IMR-90 (cell line): ENCODE measurements around the gene ST3GAL5. TPM values are rescaled to one million over a fixed set of nuclear protein-coding genes. Genes with fewer than 3 reads are reported as not detected.

ENCODE experiments used
- ATAC-seq: fragments of 200-7000 bp; cut with Tn5 transposase; 2 replicates; pipeline ENCODE4 v1.9.1; 2020; ENCODE audit warnings: low read depth, mild to moderate bottlenecking, moderate library complexity
- BruUV-seq: library from RNA; stranded (reverse); fragments of 400-500 nt; replicated peaks from 2 replicates; lab custom pipeline; 2021; lab: Mats Ljungman, UMichigan
- CTCF ChIA-PET: fragments of 300-600 bp; formaldehyde crosslinking; extraction: SDS; loops from one replicate; lab custom pipeline; 2021; ENCODE audit warnings: antibody characterized with exemption; lab: Yijun Ruan, JAX
- POLR2A ChIA-PET: fragments of 300-600 bp; sonication (Branson Sonifier 250); formaldehyde crosslinking; loops from one replicate; lab custom pipeline; 2022; ENCODE audit warnings: antibody characterized with exemption; ENCODE audit not compliant: unreplicated experiment; lab: Charles Lee
- DNase-seq: peaks from one replicate; pipeline ENCODE4 v3.0.0; 2013
- H2AFZ ChIP-seq: replicated peaks from 2 replicates; pipeline ENCODE3; 2013; ENCODE audit warnings: low read length, mild to moderate bottlenecking; ENCODE audit not compliant: poor library complexity
- H2AK5ac ChIP-seq: 2 replicates; pipeline ENCODE4 v1.6.1; 2013; ENCODE audit warnings: low read depth, low read length, inconsistent platforms
- H2AK9ac ChIP-seq: replicated peaks from 2 replicates; pipeline ENCODE3; 2013; ENCODE audit warnings: mild to moderate bottlenecking, low read depth, low read length, moderate library complexity; ENCODE audit not compliant: poor library complexity
- H2BK120ac ChIP-seq: 2 replicates; pipeline ENCODE4 v1.6.1; 2013; ENCODE audit warnings: low read depth, low read length, inconsistent platforms
- H2BK15ac ChIP-seq: 3 replicates; pipeline ENCODE4 v1.6.1; 2013; ENCODE audit warnings: low read depth, low read length, inconsistent platforms
- H2BK20ac ChIP-seq: 2 replicates; pipeline ENCODE4 v1.6.1; 2013; ENCODE audit warnings: low read depth, mild to moderate bottlenecking, inconsistent platforms, low read length, moderate library complexity
- H2BK5ac ChIP-seq: 2 replicates; pipeline ENCODE4 v1.6.1; 2013; ENCODE audit warnings: mild to moderate bottlenecking, low read depth, low read length, inconsistent platforms; ENCODE audit not compliant: poor library complexity, severe bottlenecking
- H3K14ac ChIP-seq: replicated peaks from 2 replicates; pipeline ENCODE4 v1.6.1; 2013; ENCODE audit warnings: low read depth, low read length, inconsistent platforms
- H3K18ac ChIP-seq: 2 replicates; pipeline ENCODE4 v1.6.1; 2013; ENCODE audit warnings: low read depth, low read length, control low read depth
- H3K23ac ChIP-seq: 2 replicates; pipeline ENCODE4 v1.6.1; 2013; ENCODE audit warnings: low read depth, low read length, inconsistent platforms
- H3K27ac ChIP-seq: 2 replicates; pipeline ENCODE4 v1.5.1; 2013; ENCODE audit warnings: mild to moderate bottlenecking, control low read depth, low read length; ENCODE audit not compliant: insufficient read depth
- H3K27me3 ChIP-seq: 2 replicates; pipeline ENCODE4 v1.6.1; 2013; ENCODE audit warnings: low read length; ENCODE audit not compliant: control insufficient read depth, insufficient read depth
- H3K36me3 ChIP-seq: 2 replicates; pipeline ENCODE4 v1.6.1; 2013; ENCODE audit warnings: low read length, mixed read lengths; ENCODE audit not compliant: control insufficient read depth, insufficient read depth
- H3K4ac ChIP-seq: 2 replicates; pipeline ENCODE4 v1.6.1; 2013; ENCODE audit warnings: low read depth, low read length, inconsistent platforms
- H3K4me1 ChIP-seq: 2 replicates; pipeline ENCODE4 v1.6.1; 2013; ENCODE audit warnings: low read length, mixed read lengths; ENCODE audit not compliant: control insufficient read depth, insufficient read depth
- H3K4me2 ChIP-seq: 2 replicates; pipeline ENCODE4 v1.6.1; 2013; ENCODE audit warnings: low read depth, mild to moderate bottlenecking, control low read depth, low read length, moderate library complexity
- H3K4me3 ChIP-seq: 2 replicates; pipeline ENCODE4 v1.5.1; 2013; ENCODE audit warnings: low read depth, mild to moderate bottlenecking, control low read depth, low read length, moderate library complexity; ENCODE audit not compliant: insufficient read depth
- H3K56ac ChIP-seq: 2 replicates; pipeline ENCODE4 v1.6.1; 2013; ENCODE audit warnings: low read length, inconsistent platforms; ENCODE audit not compliant: insufficient read depth; ENCODE audit errors: extremely low read depth
- H3K79me1 ChIP-seq, 2 experiments: 2 replicates each; pipeline ENCODE4 v1.6.1; 2013; ENCODE audit warnings: low read length in 2 of 2, inconsistent platforms in 1 of 2, low read depth in 1 of 2
- H3K9ac ChIP-seq: 2 replicates; pipeline ENCODE4 v1.6.1; 2013; ENCODE audit warnings: low read depth, low read length, control low read depth
- H3K9me1 ChIP-seq: 2 replicates; pipeline ENCODE4 v1.6.1; 2013; ENCODE audit warnings: low read length, inconsistent platforms; ENCODE audit not compliant: insufficient read depth
- H3K9me3 ChIP-seq: 2 replicates; pipeline ENCODE4 v1.6.1; 2013; ENCODE audit warnings: low read length; ENCODE audit not compliant: control insufficient read depth, insufficient read depth
- H4K20me1 ChIP-seq: 2 replicates; pipeline ENCODE4 v1.6.1; 2013; ENCODE audit warnings: low read length, inconsistent platforms; ENCODE audit not compliant: insufficient read depth
- H4K5ac ChIP-seq: 2 replicates; pipeline ENCODE4 v1.6.1; 2013; ENCODE audit warnings: mild to moderate bottlenecking, low read depth, low read length, control low read depth
- H4K8ac ChIP-seq, 2 experiments: 2 replicates each; pipeline ENCODE4 v1.6.1; 2013; ENCODE audit warnings: low read depth in 2 of 2, low read length in 2 of 2, control low read depth in 1 of 2, inconsistent platforms in 1 of 2
- H4K91ac ChIP-seq: 2 replicates; pipeline ENCODE4 v1.6.1; 2013; ENCODE audit warnings: low read depth, low read length, inconsistent platforms; ENCODE audit not compliant: insufficient read depth
- RCOR1 ChIP-seq: IDR thresholded peaks from 2 replicates; pipeline ENCODE4 v1.6.1; 2012; ENCODE audit warnings: mild to moderate bottlenecking, low read length, improper control_type of control experiment; ENCODE audit not compliant: insufficient replicate concordance
- WGBS, 2 experiments: methylation state at CpG; one replicate each; pipeline versions ENCODE4 v1.1.5 to v1.1.7; 2013; ENCODE audit warnings: missing lambda C conversion rate in 2 of 2; ENCODE audit not compliant: insufficient read length in 1 of 2; ENCODE audit errors: extremely low coverage in 2 of 2; 5-methylcytosine and 5-hydroxymethylcytosine counted together
- dilution Hi-C: fragments of 300-500 bp; cut with HindIII; formaldehyde crosslinking; loops from one replicate; pipeline ENCODE4 v1.14.3; 2018; ENCODE audit warnings: low sequenced_read_pairs; ENCODE audit not compliant: unreplicated experiment
- in situ Hi-C: fragments of 300-500 bp; cut with MboI; formaldehyde crosslinking; loops from 3 replicates; pipeline ENCODE4 v1.14.3; 2019; ENCODE audit warnings: low sequenced_read_pairs, inconsistent platforms, mixed read lengths
- intact Hi-C: fragments of 100-400 bp; cut with micrococcal nuclease; formaldehyde crosslinking; loops from 2 replicates; pipeline ENCODE4 v1.10.0; 2022
- polyA plus RNA-seq, 3 experiments: library from polyadenylated mRNA; depleted of rRNA; stranded (reverse); fragments of >200 nt; gene quantifications; 2 replicates each; pipeline ENCODE4 v1.2.3, GENCODE V29; 2012; ENCODE audit warnings: low replicate concordance in 1 of 3
- total RNA-seq: library from RNA; depleted of rRNA; stranded (reverse); fragments of >200 nt; gene quantifications from 2 replicates; pipeline ENCODE4 v1.2.3, GENCODE V29; 2012

ST3GAL5 gene
- total and polyA plus RNA-seq, 2 of the 4 experiments (the other 2 are of a cell fraction), result 16.8 to 21.0 TPM

DNA sequence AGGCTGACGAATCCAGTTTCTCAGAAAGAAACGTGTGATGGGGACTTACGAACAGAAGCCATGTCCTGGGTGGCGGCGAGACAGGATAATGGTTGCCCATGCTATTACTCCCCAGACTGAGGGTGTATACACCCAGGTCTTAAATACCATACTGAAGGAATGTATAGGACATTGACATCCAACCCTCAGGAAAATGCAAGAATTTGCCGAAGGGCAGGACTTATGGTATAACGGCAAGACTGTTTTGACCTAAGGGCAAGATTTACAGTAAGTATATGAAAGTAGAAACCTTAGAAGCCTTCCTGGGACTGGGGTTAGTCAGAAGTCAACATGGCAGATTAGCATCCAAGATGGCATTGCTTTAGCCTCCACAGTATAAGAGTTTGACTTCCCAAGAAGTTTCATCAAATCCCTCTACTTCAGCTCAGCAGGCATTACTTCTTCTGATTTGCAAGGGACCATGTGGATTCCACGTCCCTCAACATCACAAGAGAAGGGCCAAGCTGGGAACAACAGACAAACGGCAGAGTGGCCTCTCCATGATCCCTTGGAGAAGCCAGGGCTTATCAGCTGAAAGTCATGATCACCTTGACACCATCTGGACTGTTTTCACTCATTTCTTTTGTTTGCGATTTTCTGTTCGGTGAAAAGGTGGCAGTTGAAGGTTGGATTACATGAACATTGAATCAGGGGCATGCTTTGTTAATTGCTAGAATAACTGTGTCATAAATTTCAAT is 21.1 kb downstream of the ST3GAL5 start:
- peaks cover 11% of the 10 kb centered on the region for H3K4me1 ChIP-seq
- H3K27ac ChIP-seq, result no peak overlapping the region
- no peak overlapping the region for H2AK5ac ChIP-seq
- TF ChIP-seq RCOR1, result no peak
- peaks cover 6% of the 10 kb centered on the region; the same call in 1 of the 2 replicates for H3K9me1 ChIP-seq
- H3K14ac ChIP-seq, result no peak overlapping the region
- intact Hi-C loops, result loop anchor here (10.0 kb wide), 1 partner anchor 57 kb away; no protein-coding TSS in a partner anchor
- no peak overlapping the region for H3K56ac ChIP-seq
- no peak overlapping the region for H3K4ac ChIP-seq
- dilution Hi-C loops, result no loop called here
- ChIA-PET CTCF (no interaction called here), POLR2A (no interaction called here)
- no TSS peak for BruUV-seq
- no peak overlapping the region for H3K23ac ChIP-seq
- no peak overlapping the region for H3K9ac ChIP-seq
- H2BK15ac ChIP-seq, result no peak overlapping the region
- peaks cover 4% of the 10 kb centered on the region; the same call in 1 of the 2 replicates for H4K20me1 ChIP-seq
- H3K36me3 ChIP-seq, result peaks cover 1% of the 10 kb centered on the region; the same call in 1 of the 2 replicates
- no peak for ATAC-seq
- no peak overlapping the region for H3K18ac ChIP-seq
- DNase-seq, result no peak
- H4K5ac ChIP-seq, result no peak overlapping the region
- peaks cover 3 to 6% of the 10 kb centered on the region in 2 experiments; a peak in 2 of 4 replicates for H3K79me1 ChIP-seq
- H3K4me2 ChIP-seq, result no peak overlapping the region
- no peak overlapping the region for H4K91ac ChIP-seq
- in situ Hi-C loops, result no loop called here
- no peaks in the 10 kb centered on the region for H3K9me3 ChIP-seq
- H2AFZ ChIP-seq, result no peak overlapping the region
- no peaks in the 10 kb centered on the region for H3K27me3 ChIP-seq
- no peak overlapping the region for H2BK20ac ChIP-seq
- no CpG with 5 or more reads among the region's 11 CpGs for WGBS, 2 experiments
- H3K4me3 ChIP-seq, result no peak overlapping the region
- H2AK9ac ChIP-seq, result no peak overlapping the region
- H4K8ac ChIP-seq, result no peak overlapping the region
- H2BK120ac ChIP-seq, result no peak overlapping the region
- H2BK5ac ChIP-seq, result no peak overlapping the region
